Mesenchymal stem cell (in vitro differentiated cells and primary cell): ENCODE data around the gene KLHL2.
"Not testable (repeated sequence)": the region's sequence is repeated elsewhere in the genome, so short reads cannot be mapped to it uniquely, and the experiment has no call there.

ENCODE experiments used
- DNase-seq: peaks from one replicate; pipeline ENCODE4 v3.0.0-alpha.2; 2013
- H2AFZ ChIP-seq: one replicate; pipeline ENCODE4 v1.6.1; 2013; ENCODE audit warnings: low read depth, mild to moderate bottlenecking, control low read depth, inconsistent platforms, low read length, moderate library complexity
- H2AK5ac ChIP-seq: 2 replicates; pipeline ENCODE4 v1.6.1; 2013; ENCODE audit warnings: low read length, moderate library complexity, mild to moderate bottlenecking, inconsistent platforms; ENCODE audit not compliant: severe bottlenecking
- H2BK120ac ChIP-seq: one replicate; pipeline ENCODE4 v1.6.1; 2013; ENCODE audit warnings: low read depth, mild to moderate bottlenecking, inconsistent platforms, low read length, moderate library complexity
- H2BK12ac ChIP-seq, 2 experiments: one replicate each; pipeline ENCODE4 v1.6.1; 2013; ENCODE audit warnings: inconsistent platforms in 2 of 2, low read length in 2 of 2, mild to moderate bottlenecking in 2 of 2, moderate library complexity in 2 of 2, control low read depth in 1 of 2
- H2BK15ac ChIP-seq: one replicate; pipeline ENCODE4 v1.6.1; 2013; ENCODE audit warnings: mild to moderate bottlenecking, low read depth, inconsistent platforms; ENCODE audit not compliant: poor library complexity, severe bottlenecking
- H2BK5ac ChIP-seq: 2 replicates; pipeline ENCODE4 v1.6.1; 2013; ENCODE audit warnings: low read depth, mild to moderate bottlenecking, low read length, control low read depth, inconsistent platforms; ENCODE audit not compliant: poor library complexity, severe bottlenecking
- H3K14ac ChIP-seq, 2 experiments: one replicate each; pipeline ENCODE4 v1.6.1; 2013; ENCODE audit warnings: inconsistent platforms in 2 of 2, low read length in 2 of 2, control low read depth in 1 of 2, mild to moderate bottlenecking in 1 of 2, moderate library complexity in 1 of 2
- H3K18ac ChIP-seq, 2 experiments: one replicate each; pipeline ENCODE4 v1.6.1; 2013; ENCODE audit warnings: inconsistent platforms in 2 of 2, low read length in 2 of 2, control low read depth in 1 of 2, low read depth in 1 of 2, mild to moderate bottlenecking in 1 of 2
- H3K23ac ChIP-seq, 2 experiments: one replicate each; pipeline ENCODE4 v1.6.1; 2013; ENCODE audit warnings: inconsistent platforms in 2 of 2, low read length in 2 of 2, mild to moderate bottlenecking in 2 of 2, moderate library complexity in 2 of 2, control low read depth in 1 of 2
- H3K27ac ChIP-seq: 2 replicates; pipeline ENCODE4 v1.5.1; 2013; ENCODE audit warnings: mild to moderate bottlenecking, moderate library complexity, low read length, control low read depth, inconsistent platforms; ENCODE audit not compliant: poor library complexity, severe bottlenecking
- H3K27me3 ChIP-seq, 2 experiments: 2 replicates each; pipeline versions ENCODE4 v1.6.1 to v1.7.0; 2013; ENCODE audit warnings: low read length in 2 of 2, mild to moderate bottlenecking in 2 of 2, moderate library complexity in 2 of 2, control low read depth in 1 of 2, inconsistent platforms in 1 of 2; ENCODE audit not compliant: control insufficient read depth in 1 of 2, insufficient read depth in 1 of 2
- H3K36me3 ChIP-seq, 2 experiments: 2 replicates each; pipeline versions ENCODE4 v1.6.1 to v1.7.0; 2013; ENCODE audit warnings: low read length in 2 of 2, control low read depth in 1 of 2, inconsistent platforms in 1 of 2, low read depth in 1 of 2, mild to moderate bottlenecking in 1 of 2; ENCODE audit not compliant: insufficient read depth in 2 of 2, control insufficient read depth in 1 of 2
- H3K4ac ChIP-seq, 2 experiments: one replicate each; pipeline ENCODE4 v1.6.1; 2013; ENCODE audit warnings: inconsistent platforms in 2 of 2, low read length in 2 of 2, mild to moderate bottlenecking in 2 of 2, moderate library complexity in 2 of 2, control low read depth in 1 of 2, low read depth in 1 of 2
- H3K4me1 ChIP-seq: 2 replicates; pipeline ENCODE4 v1.6.1; 2013; ENCODE audit warnings: low read depth, low read length, control low read depth; ENCODE audit not compliant: control insufficient read depth, insufficient read depth
- H3K4me2 ChIP-seq: 2 replicates; pipeline ENCODE4 v1.6.1; 2013; ENCODE audit warnings: low read length, mild to moderate bottlenecking, inconsistent platforms; ENCODE audit not compliant: poor library complexity, severe bottlenecking
- H3K4me3 ChIP-seq, 2 experiments: 2 replicates each; pipeline versions ENCODE4 v1.5.1 to v1.7.0; 2013; ENCODE audit warnings: low read length in 2 of 2, mild to moderate bottlenecking in 2 of 2, control low read depth in 1 of 2, low read depth in 1 of 2; ENCODE audit not compliant: insufficient read depth in 1 of 2
- H3K79me1 ChIP-seq: replicated peaks from 2 replicates; pipeline ENCODE4 v1.6.1; 2013; ENCODE audit warnings: mild to moderate bottlenecking, control low read depth, low read length, inconsistent platforms; ENCODE audit not compliant: poor library complexity, severe bottlenecking
- H3K9ac ChIP-seq: 2 replicates; pipeline ENCODE4 v1.7.0; 2013; ENCODE audit warnings: mild to moderate bottlenecking, low read length, moderate library complexity
- H3K9me3 ChIP-seq: 2 replicates; pipeline ENCODE4 v1.7.0; 2013; ENCODE audit warnings: mild to moderate bottlenecking, low read length; ENCODE audit not compliant: control insufficient read depth
- H4K8ac ChIP-seq: one replicate; pipeline ENCODE4 v1.6.1; 2013; ENCODE audit warnings: inconsistent platforms, mild to moderate bottlenecking, low read length, moderate library complexity
- H4K91ac ChIP-seq: one replicate; pipeline ENCODE4 v1.6.1; 2013; ENCODE audit warnings: mild to moderate bottlenecking, low read length, inconsistent platforms
- WGBS: methylation state at CpG from one replicate; pipeline ENCODE4 v1.1.7; 2013; ENCODE audit warnings: mixed read lengths; 5-methylcytosine and 5-hydroxymethylcytosine counted together

The KLHL2 gene

DNA sequence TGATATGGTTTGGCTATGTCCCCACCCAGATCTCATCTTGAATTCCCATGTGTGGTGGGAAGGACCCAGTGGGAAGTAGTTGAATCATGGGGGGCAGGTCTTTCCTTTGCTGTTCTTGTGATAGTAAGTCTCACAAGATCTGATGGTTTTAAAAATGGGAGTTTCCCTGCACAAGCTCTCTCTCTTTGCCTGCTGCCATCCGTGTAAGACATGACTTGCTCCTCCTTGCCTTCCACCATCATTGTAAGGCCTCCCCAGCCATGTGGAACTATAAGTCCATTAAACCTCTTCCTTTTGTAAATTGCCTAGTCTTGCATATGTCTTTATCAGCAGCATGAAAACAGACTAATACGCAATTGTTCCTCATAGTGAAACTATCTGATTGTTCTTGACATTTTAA, 66.1 kb downstream of the KLHL2 start:
- H2BK12ac ChIP-seq, H4K91ac ChIP-seq, H2BK5ac ChIP-seq, H2AK5ac ChIP-seq, H3K36me3 ChIP-seq, H3K4me3 ChIP-seq, H3K18ac ChIP-seq, H3K27me3 ChIP-seq, H3K4me1 ChIP-seq, H3K79me1 ChIP-seq, H3K4me2 ChIP-seq, DNase-seq, H2AFZ ChIP-seq, H3K27ac ChIP-seq, H2BK15ac ChIP-seq, H3K14ac ChIP-seq, H3K9me3 ChIP-seq, H3K23ac ChIP-seq, H3K4ac ChIP-seq, H3K9ac ChIP-seq, H2BK120ac ChIP-seq, H4K8ac ChIP-seq: not testable (repeated sequence)
- WGBS, result 95% methylated on average over 1 of the region's 2 CpGs

DNA sequence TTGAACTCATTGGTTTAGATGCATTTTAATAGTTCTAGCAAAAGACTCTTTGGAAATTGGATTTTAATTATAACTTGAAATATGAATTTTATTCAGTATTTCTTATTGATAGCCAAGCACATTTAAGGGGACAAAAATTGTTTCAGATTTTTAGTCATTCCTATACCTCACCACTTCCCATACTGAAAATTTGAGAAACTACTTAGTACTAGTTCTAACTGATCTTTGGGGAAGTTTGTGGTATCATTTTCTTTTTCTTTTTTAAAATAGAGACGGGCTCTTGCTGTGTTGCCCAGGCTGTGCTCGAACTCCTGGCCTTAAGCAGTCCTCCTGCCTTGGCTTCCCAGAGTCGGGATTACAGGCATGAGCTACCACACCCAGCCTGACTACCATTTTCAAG, 68.0 kb downstream of the KLHL2 start:
- not testable (repeated sequence) for H4K8ac ChIP-seq, H2AFZ ChIP-seq, H3K79me1 ChIP-seq, H2BK15ac ChIP-seq, H3K4ac ChIP-seq, H2BK120ac ChIP-seq, H3K18ac ChIP-seq, H2BK12ac ChIP-seq, DNase-seq, H4K91ac ChIP-seq, H3K23ac ChIP-seq, H3K4me1 ChIP-seq, H2BK5ac ChIP-seq, H3K4me3 ChIP-seq, H3K9ac ChIP-seq, H3K36me3 ChIP-seq, H2AK5ac ChIP-seq, H3K27ac ChIP-seq, H3K9me3 ChIP-seq, H3K4me2 ChIP-seq, H3K27me3 ChIP-seq, H3K14ac ChIP-seq
- 100% methylated on average over 1 of the region's 3 CpGs for WGBS

DNA sequence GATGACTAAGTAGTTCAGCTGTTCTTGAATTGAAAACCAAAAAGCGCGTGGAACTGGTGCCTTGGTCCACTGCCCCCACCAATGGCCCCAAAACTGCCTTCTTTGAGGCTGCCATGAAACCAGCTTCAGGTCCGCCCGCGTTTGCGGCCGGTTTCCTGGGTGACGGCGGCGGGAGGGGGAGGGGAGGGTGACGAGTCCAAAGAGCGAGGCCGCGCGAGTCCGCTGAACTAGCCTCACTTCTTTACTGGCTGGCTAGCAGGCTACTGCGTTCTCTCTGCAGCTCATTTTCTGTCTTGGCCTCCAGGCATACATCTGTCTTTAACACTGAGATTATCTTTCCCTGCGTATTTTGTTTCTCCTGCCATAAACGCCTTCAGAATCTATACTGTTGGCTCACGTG, 72.2 kb downstream of the KLHL2 start:
- H3K4me2 ChIP-seq, H3K79me1 ChIP-seq, H3K9ac ChIP-seq, H2BK12ac ChIP-seq, H3K27ac ChIP-seq, H3K4ac ChIP-seq, H3K14ac ChIP-seq, H3K4me3 ChIP-seq, H4K8ac ChIP-seq, H2AFZ ChIP-seq, H4K91ac ChIP-seq, H3K23ac ChIP-seq, H3K27me3 ChIP-seq, H3K9me3 ChIP-seq, H3K36me3 ChIP-seq, H3K18ac ChIP-seq, H2BK120ac ChIP-seq, H2BK5ac ChIP-seq, H2BK15ac ChIP-seq, DNase-seq, H2AK5ac ChIP-seq, H3K4me1 ChIP-seq: not testable (repeated sequence)
- 91% methylated on average over 20 of the region's 20 CpGs for WGBS

DNA sequence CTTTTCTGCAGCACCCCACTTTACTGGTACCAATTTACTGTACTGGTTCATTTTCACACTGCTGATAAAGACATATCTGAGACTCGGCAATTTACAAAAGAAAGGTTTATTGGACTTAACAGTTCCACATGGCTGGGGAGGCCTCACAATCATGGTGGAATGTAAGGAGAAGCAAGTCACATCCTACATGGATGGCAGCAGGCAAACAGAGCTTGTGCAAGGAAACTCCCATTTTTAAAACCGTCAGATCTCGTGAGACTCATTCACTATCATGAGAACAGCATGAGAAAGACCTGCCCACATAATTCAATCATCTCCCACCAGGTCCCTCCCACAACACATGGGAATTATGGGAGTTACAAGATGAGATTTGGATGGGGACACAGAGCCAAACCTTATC, 77.3 kb downstream of the KLHL2 start:
- not testable (repeated sequence) for H4K8ac ChIP-seq, H3K9me3 ChIP-seq, H3K4me1 ChIP-seq, H2AFZ ChIP-seq, H3K18ac ChIP-seq, H3K4me2 ChIP-seq, H3K27me3 ChIP-seq, H2AK5ac ChIP-seq, H3K23ac ChIP-seq, H3K36me3 ChIP-seq, H3K9ac ChIP-seq, H3K79me1 ChIP-seq, H2BK120ac ChIP-seq, H4K91ac ChIP-seq, H3K4ac ChIP-seq, H3K4me3 ChIP-seq, H2BK15ac ChIP-seq, H3K27ac ChIP-seq, H2BK12ac ChIP-seq, H2BK5ac ChIP-seq, H3K14ac ChIP-seq, DNase-seq
- 95% methylated on average over 2 of the region's 3 CpGs for WGBS
